AG04450 (cell line): Measurements from ENCODE around the gene SMYD5. TPM values are rescaled to one million over a fixed set of nuclear protein-coding genes. Genes with fewer than 3 reads are reported as not detected.
"Not testable (repeated sequence)": the region's sequence is repeated elsewhere in the genome, so short reads cannot be mapped to it uniquely, and the experiment has no call there.

Source experiments
- CTCF ChIA-PET: fragments of 300-600, 350-600 bp; formaldehyde crosslinking; extraction: SDS; loops from one replicate; lab custom pipeline; 2022; ENCODE audit warnings: antibody characterized with exemption, inconsistent platforms; lab: Charles Lee
- POLR2A ChIA-PET: fragments of 350-600 bp; formaldehyde crosslinking; extraction: SDS; loops from one replicate; lab custom pipeline; 2021; ENCODE audit warnings: antibody characterized with exemption, inconsistent platforms; lab: Yijun Ruan, JAX
- DNase-seq: peaks from one replicate; pipeline ENCODE4 v3.0.0-alpha.2; 2011; ENCODE audit warnings: low read depth, low spot score
- H3K27ac ChIP-seq: one replicate; pipeline ENCODE4 v1.5.1; 2012; ENCODE audit warnings: low read depth, low read length, control low read depth
- H3K27me3 ChIP-seq: one replicate; pipeline ENCODE4 v1.6.0; 2012; ENCODE audit warnings: low read length; ENCODE audit not compliant: control insufficient read depth, insufficient read depth
- H3K4me3 ChIP-seq: 2 replicates; pipeline ENCODE4 v1.5.1; 2011; ENCODE audit warnings: mild to moderate bottlenecking, low read depth, low read length, control low read depth
- H3K9me3 ChIP-seq: 2 replicates; pipeline ENCODE4 v1.5.1; 2012; ENCODE audit warnings: low read length; ENCODE audit not compliant: control insufficient read depth, insufficient read depth
- polyA minus RNA-seq: library from RNA; depleted of rRNA, polyadenylated mRNA; stranded (reverse); fragments of >200 nt; gene quantifications from 2 replicates; pipeline ENCODE4 v1.2.3, GENCODE V29; 2011; rRNA and poly(A)+ RNA removed
- polyA plus RNA-seq: library from polyadenylated mRNA; depleted of rRNA; stranded (reverse); fragments of >200 nt; gene quantifications from 2 replicates; pipeline ENCODE4 v1.2.3, GENCODE V29; 2011; rRNA removed
- TF ChIP-seq, protein P1 (sequence below): IDR thresholded peaks from 2 replicates; pipeline ENCODE4 v1.5.1; 2011; ENCODE audit warnings: low read depth, low read length, control low read depth, inconsistent platforms

Gene SMYD5
- polyA plus RNA-seq (10.4 and 13.8 TPM in 2 replicates), polyA minus RNA-seq (21.6 and 22.7 TPM in 2 replicates)

DNA sequence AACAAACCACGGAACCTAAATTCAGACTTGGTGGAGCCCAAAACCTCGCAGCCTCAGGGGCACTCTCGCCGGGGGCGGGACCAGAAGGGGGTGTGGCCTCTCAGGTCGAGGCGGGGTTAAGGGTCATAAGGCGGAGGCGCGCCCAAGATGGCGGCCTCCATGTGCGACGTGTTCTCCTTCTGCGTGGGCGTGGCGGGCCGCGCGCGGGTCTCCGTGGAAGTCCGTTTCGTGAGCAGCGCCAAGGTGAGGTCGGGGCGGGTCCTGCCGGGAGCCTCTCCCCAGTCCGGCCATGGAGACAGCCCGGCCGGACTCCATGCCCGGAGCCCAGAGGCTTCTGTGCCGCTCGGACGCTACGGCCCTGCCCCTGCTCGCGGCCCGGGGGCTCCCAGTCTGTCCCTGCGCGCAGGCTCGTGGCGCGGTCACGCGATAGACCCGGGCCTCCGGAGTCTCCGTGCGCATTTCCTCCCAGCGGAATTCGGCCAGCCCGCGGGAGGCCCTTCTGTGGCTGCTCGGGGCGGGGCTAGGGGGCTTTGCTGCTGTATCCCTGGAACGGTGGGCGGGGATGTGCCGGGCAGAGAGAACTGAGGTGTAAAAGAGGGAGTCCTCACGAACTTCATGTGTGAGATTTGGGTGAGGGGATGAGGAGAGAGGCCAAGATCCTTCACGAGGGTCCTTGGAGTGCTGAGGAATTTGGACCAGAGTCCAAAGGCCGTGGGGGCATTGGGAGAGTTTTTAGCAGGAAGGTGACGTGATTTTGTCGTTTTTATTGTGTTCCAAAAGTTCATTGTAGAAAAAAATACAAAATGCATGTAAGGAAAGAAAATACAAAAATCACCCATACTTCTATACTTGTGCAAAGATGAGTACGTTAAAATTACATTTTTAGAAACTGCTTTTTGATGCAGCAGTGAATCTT, at the start of gene SMYD5:
Gene SMYD5 (plus strand): TSS at position 126 of the 916 bp plus-strand sequence. CDS start 22 bp downstream, at position 148.
- Histone ChIP-seq H3K27ac (peak within 1 kb of the TSS; percentile 89), H3K4me3 (peak within 1 kb of the TSS; percentile 75), H3K27me3 (peaks cover under 1% of the 10 kb centered on the region), H3K9me3 (no peaks in the 10 kb centered on the region)
- DNase-seq = peak; percentile 44
- CTCF ChIA-PET = interaction anchor here (0.6 to 1.5 kb wide), 8 partner anchors 10 to 325 kb away, joined by 3 to 7 read pairs (median 4); no protein-coding TSS in a partner anchor
- POLR2A ChIA-PET = interaction anchor here (0.9 to 1.1 kb wide), 3 partner anchors 16 to 20 kb away, joined by 3 read pairs; partner anchors contain the start of genes CCT7 and PRADC1
- TF ChIP-seq, protein P1, sequence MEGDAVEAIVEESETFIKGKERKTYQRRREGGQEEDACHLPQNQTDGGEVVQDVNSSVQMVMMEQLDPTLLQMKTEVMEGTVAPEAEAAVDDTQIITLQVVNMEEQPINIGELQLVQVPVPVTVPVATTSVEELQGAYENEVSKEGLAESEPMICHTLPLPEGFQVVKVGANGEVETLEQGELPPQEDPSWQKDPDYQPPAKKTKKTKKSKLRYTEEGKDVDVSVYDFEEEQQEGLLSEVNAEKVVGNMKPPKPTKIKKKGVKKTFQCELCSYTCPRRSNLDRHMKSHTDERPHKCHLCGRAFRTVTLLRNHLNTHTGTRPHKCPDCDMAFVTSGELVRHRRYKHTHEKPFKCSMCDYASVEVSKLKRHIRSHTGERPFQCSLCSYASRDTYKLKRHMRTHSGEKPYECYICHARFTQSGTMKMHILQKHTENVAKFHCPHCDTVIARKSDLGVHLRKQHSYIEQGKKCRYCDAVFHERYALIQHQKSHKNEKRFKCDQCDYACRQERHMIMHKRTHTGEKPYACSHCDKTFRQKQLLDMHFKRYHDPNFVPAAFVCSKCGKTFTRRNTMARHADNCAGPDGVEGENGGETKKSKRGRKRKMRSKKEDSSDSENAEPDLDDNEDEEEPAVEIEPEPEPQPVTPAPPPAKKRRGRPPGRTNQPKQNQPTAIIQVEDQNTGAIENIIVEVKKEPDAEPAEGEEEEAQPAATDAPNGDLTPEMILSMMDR = no peak

DNA sequence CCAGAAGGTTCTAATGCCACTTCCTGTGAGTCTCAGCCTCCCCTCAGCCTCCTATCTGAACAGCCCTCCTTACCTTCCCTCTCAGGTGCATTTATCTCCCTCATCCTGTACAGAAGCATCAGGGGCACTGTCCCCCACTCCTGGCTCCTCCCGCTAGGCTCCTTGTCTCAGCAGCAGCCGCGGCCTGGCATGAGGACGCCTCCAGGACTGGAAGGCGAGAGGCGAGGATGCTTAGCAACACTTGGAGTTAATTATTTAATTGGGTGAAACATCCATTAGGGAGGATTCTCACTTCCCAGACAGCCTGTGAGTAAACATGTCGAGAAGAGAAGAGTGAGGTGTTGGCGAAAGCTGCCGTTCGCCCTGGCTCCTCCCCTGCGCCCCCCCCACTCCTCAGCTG, 48.1 kb upstream of the SMYD5 start:
- DNase-seq, H3K27ac ChIP-seq, H3K4me3 ChIP-seq, H3K9me3 ChIP-seq, POLR2A ChIA-PET, H3K27me3 ChIP-seq, CTCF ChIA-PET: not testable (repeated sequence)

DNA sequence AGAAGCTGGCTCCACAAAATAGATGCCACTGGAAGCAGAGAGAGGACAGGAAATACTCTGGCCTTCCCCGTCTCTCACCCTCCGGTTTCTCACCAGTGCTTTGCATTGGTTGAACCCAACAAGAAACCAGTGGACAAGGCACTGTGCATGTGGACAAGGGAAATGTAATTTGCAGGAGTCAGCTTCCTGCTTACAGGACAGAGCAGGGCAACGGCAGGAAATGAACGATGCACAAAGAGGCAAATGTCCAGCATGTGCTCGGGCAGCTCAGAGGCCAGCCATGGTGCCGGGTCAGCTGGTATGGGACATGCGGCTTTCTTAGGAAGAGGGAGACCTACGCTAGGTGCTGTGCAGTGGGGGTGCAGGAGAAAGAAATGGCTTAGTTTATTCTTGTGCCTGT, 47.2 kb upstream of the SMYD5 start:
- DNase-seq, H3K27ac ChIP-seq, POLR2A ChIA-PET, H3K4me3 ChIP-seq, H3K9me3 ChIP-seq, H3K27me3 ChIP-seq, CTCF ChIA-PET: not testable (repeated sequence)

DNA sequence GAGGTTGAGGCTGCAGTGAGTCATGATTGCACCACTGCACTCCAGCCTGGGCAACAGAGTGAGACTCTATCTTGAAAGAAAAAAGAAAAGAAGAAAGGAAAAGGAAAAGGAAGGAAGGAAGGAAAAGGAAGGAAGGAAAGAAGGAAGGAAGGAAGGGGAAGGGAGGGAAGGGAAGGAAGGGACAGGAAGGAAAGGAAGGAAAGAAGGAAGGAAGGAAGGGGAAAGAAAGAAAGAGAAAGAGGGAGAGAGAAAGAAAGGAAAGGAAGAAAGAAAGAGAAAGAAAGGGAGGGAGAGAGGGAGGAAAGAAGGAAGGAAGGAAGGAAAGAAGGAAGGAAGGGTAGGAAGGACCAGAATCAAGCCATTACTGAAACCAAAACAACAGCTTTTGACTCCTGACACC, 45.7 kb upstream of the SMYD5 start:
- H3K9me3 ChIP-seq, CTCF ChIA-PET, H3K4me3 ChIP-seq, H3K27me3 ChIP-seq, POLR2A ChIA-PET, DNase-seq, H3K27ac ChIP-seq: not testable (repeated sequence)

DNA sequence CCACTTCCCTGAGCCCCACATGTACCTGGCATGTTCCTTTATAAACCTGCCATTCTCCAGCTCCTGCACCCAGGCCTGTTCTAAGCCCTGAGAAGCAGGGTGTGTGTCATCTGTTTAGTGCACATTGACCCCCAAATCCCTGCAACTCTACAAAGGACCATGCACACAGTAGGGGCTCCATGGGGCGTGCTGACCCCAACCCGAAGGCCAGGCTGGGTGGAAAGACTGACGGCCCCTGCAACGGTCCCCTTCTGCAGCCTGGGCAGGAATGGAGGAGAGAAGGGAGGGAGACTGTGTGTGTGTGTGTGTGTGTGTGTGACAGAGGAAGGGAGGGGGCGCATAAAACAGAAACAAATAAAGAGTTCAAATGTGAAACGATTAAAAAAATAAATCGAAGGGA, 43.7 kb upstream of the SMYD5 start:
- H3K27ac ChIP-seq, H3K27me3 ChIP-seq, POLR2A ChIA-PET, H3K4me3 ChIP-seq, DNase-seq, H3K9me3 ChIP-seq, CTCF ChIA-PET: not testable (repeated sequence)

DNA sequence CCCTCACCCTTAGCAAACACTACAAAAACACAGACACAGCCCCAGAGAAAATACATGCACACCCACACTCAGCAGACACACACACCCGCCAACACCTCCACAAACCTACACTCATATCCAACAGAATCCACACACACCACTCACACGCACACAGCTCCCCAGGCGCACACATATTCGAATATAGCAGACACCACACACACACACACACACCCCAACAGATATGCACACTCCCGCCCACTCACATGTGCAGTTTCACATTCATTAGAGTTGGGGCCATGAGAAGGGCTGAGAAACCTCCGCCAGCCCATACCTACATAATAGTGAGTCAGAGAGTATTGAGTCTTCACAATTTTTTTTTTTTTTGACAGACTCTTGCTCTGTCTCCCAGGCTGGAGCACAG, 41.1 kb upstream of the SMYD5 start:
- Histone ChIP-seq H3K9me3 (no peaks in the 10 kb centered on the region), H3K27me3 (peaks cover 10% of the 10 kb centered on the region), H3K4me3 (no peak overlapping the region), H3K27ac (no peak overlapping the region)
- ChIA-PET POLR2A (no interaction called here), CTCF (interaction anchor here (0.7 to 6.0 kb wide), 4 partner anchors 10 to 279 kb away, joined by 3 to 118 read pairs (median 4); no protein-coding TSS in a partner anchor)
- TF ChIP-seq, protein P1 = no peak
- DNase-seq = no peak
